Neural progenitor cell (in vitro differentiated cells): ENCODE results near the gene LRRC47. TPM values are rescaled to one million over a fixed set of nuclear protein-coding genes. Genes with fewer than 3 reads are reported as not detected.

Experiments used
- DNase-seq: peaks from one replicate; pipeline ENCODE4 v3.0.0-alpha.2; 2016; ENCODE audit warnings: low spot score
- H2AFZ ChIP-seq: fragments of 200-600 bp; sonication (generic); replicated peaks from 2 replicates; pipeline ENCODE4 v1.6.1; 2016; ENCODE audit warnings: antibody characterized with exemption
- H3F3A ChIP-seq: fragments of 200-600 bp; sonication (generic); 2 replicates; pipeline ENCODE4 v1.6.1; 2016; ENCODE audit warnings: antibody characterized with exemption, low read depth
- H3K27ac ChIP-seq: fragments of 200-600 bp; sonication (generic); 2 replicates; pipeline ENCODE4 v1.5.1; 2016; ENCODE audit warnings: mild to moderate bottlenecking
- H3K27me3 ChIP-seq: fragments of 200-600 bp; sonication (generic); 2 replicates; pipeline ENCODE4 v1.6.1; 2016; ENCODE audit warnings: mild to moderate bottlenecking, moderate library complexity
- H3K36me3 ChIP-seq: fragments of 200-600 bp; sonication (generic); 2 replicates; pipeline ENCODE4 v1.5.1; 2016
- H3K4me1 ChIP-seq: fragments of 200-600 bp; sonication (generic); 2 replicates; pipeline ENCODE4 v1.6.1; 2016; ENCODE audit warnings: mixed run types
- H3K4me2 ChIP-seq: fragments of 200-600 bp; sonication (generic); 2 replicates; pipeline ENCODE4 v1.6.1; 2016
- H3K4me3 ChIP-seq: fragments of 200-600 bp; sonication (generic); 2 replicates; pipeline ENCODE4 v1.5.1; 2016
- H3K79me2 ChIP-seq: fragments of 200-600 bp; sonication (generic); 2 replicates; pipeline ENCODE4 v1.6.1; 2016; ENCODE audit warnings: low read depth
- H3K9ac ChIP-seq: fragments of 200-600 bp; sonication (generic); 2 replicates; pipeline ENCODE4 v1.6.1; 2016
- H3K9me3 ChIP-seq: fragments of 200-600 bp; sonication (generic); 2 replicates; pipeline ENCODE4 v1.5.1; 2016; ENCODE audit warnings: low read depth
- H4K20me1 ChIP-seq: fragments of 200-600 bp; sonication (generic); 2 replicates; pipeline ENCODE4 v1.6.1; 2016; ENCODE audit warnings: low read depth
- H3K27ac Mint-ChIP-seq: 3 replicates; pipeline ENCODE4 v1.8.0; 2021; ENCODE audit warnings: mixed read lengths
- H3K27me3 Mint-ChIP-seq: 2 replicates; pipeline ENCODE4 v1.8.0; 2022; ENCODE audit warnings: low read depth, mild to moderate bottlenecking, inconsistent platforms, moderate library complexity, mixed read lengths; ENCODE audit not compliant: insufficient read depth
- H3K36me3 Mint-ChIP-seq: 3 replicates; pipeline ENCODE4 v1.8.0; 2021; ENCODE audit warnings: mixed read lengths
- H3K4me1 Mint-ChIP-seq: 3 replicates; pipeline ENCODE4 v1.8.0; 2021; ENCODE audit warnings: mixed read lengths
- H3K4me3 Mint-ChIP-seq: 3 replicates; pipeline ENCODE4 v1.8.0; 2021; ENCODE audit warnings: mild to moderate bottlenecking, moderate library complexity, mixed read lengths
- H3K9me3 Mint-ChIP-seq: 3 replicates; pipeline ENCODE4 v1.8.0; 2020; ENCODE audit warnings: mixed read lengths
- CTCF ChIP-seq: fragments of 200-600 bp; sonication (generic); IDR thresholded peaks from 2 replicates; pipeline ENCODE4 v1.5.1; 2017; ENCODE audit warnings: antibody characterized with exemption, mild to moderate bottlenecking
- EZH2 ChIP-seq: fragments of 200-600 bp; sonication (generic); IDR thresholded peaks from 2 replicates; pipeline ENCODE4 v1.6.1; 2017; ENCODE audit warnings: antibody characterized with exemption, mild to moderate bottlenecking, moderate library complexity
- EZH2phosphoT487 ChIP-seq: fragments of 200-600 bp; sonication (generic); IDR thresholded peaks from 2 replicates; pipeline ENCODE4 v1.6.1; 2017; ENCODE audit warnings: antibody characterized with exemption
- total RNA-seq: library from RNA; depleted of rRNA; stranded (reverse); fragments of >200 nt; gene quantifications from 2 replicates; pipeline ENCODE4 v1.2.3, GENCODE V29; 2015; ENCODE audit warnings: low replicate concordance

The LRRC47 gene
- 32.5 and 51.0 TPM in 2 replicates for total RNA-seq

- H3K27me3 Mint-ChIP-seq = peaks cover 4% of the 10 kb centered on the region
- Histone ChIP-seq H3K9me3 (no peaks in the 10 kb centered on the region), H3K79me2 (peaks cover 45% of the 10 kb centered on the region), H3K9ac (peak within 1 kb of the TSS; percentile 85), H3K4me2 (peak within 1 kb of the TSS; percentile 100), H3K4me3 (peak within 1 kb of the TSS; percentile 99), H4K20me1 (peaks cover 32% of the 10 kb centered on the region), H2AFZ (peak within 1 kb of the TSS; percentile 91), H3K36me3 (no peaks in the 10 kb centered on the region), H3K4me1 (peaks cover 12% of the 10 kb centered on the region), H3F3A (peaks cover 16% of the 10 kb centered on the region), H3K27ac (no peak within 1 kb of the TSS), H3K27me3 (no peaks in the 10 kb centered on the region)
- peak within 1 kb of the TSS; percentile 96 for H3K4me3 Mint-ChIP-seq
- H3K36me3 Mint-ChIP-seq = peaks cover 2% of the 10 kb centered on the region
- TF ChIP-seq EZH2phosphoT487 (no peak), CTCF (no peak), EZH2 (no peak)
- peak; percentile 94 for DNase-seq
- H3K4me1 Mint-ChIP-seq = peaks cover 27% of the 10 kb centered on the region
- peak within 1 kb of the TSS; percentile 95 for H3K27ac Mint-ChIP-seq
- H3K9me3 Mint-ChIP-seq = peaks cover 13% of the 10 kb centered on the region
These were observed at the start of gene LRRC47 for GRCh38 chr1:3796215-3797061. Gene LRRC47, minus strand, starts transcription at chr1:3796498. Its CDS starts 22 bp downstream, at chr1:3796476.

GRCh38 chr1:3842912-3843311 lies 46.6 kb upstream of the LRRC47 start:
- no peak for TF ChIP-seq EZH2
- no peak for TF ChIP-seq CTCF
- TF ChIP-seq EZH2phosphoT487 = no peak
- Mint-ChIP-seq H3K9me3 (no peaks in the 10 kb centered on the region), H3K27me3 (no peaks in the 10 kb centered on the region), H3K4me3 (no peak overlapping the region), H3K36me3 (peaks cover 19% of the 10 kb centered on the region), H3K27ac (no peak overlapping the region), H3K4me1 (no peaks in the 10 kb centered on the region)
- H3K4me2 ChIP-seq = no peak overlapping the region
- H3K79me2 ChIP-seq = no peaks in the 10 kb centered on the region
- no peaks in the 10 kb centered on the region for H4K20me1 ChIP-seq
- H3K27me3 ChIP-seq = no peaks in the 10 kb centered on the region
- no peak overlapping the region for H3K9ac ChIP-seq
- H2AFZ ChIP-seq = no peak overlapping the region
- H3F3A ChIP-seq = no peaks in the 10 kb centered on the region
- no peak overlapping the region for H3K4me3 ChIP-seq
- H3K27ac ChIP-seq = no peak overlapping the region
- H3K9me3 ChIP-seq = no peaks in the 10 kb centered on the region
- no peaks in the 10 kb centered on the region for H3K36me3 ChIP-seq
- H3K4me1 ChIP-seq = no peaks in the 10 kb centered on the region
- DNase-seq = no peak

- H3K9me3 Mint-ChIP-seq = no peaks in the 10 kb centered on the region
- TF ChIP-seq EZH2phosphoT487 = no peak
- no peak for TF ChIP-seq EZH2
- no peak for TF ChIP-seq CTCF
- no peak overlapping the region for H3K27ac ChIP-seq
These were observed 45.2 kb upstream of the LRRC47 start for GRCh38 chr1:3841491-3841890.

More at GRCh38 chr1:3841491-3841890, 45.2 kb upstream of the LRRC47 start:
- peaks cover 2% of the 10 kb centered on the region for H3K27me3 Mint-ChIP-seq
- Histone ChIP-seq H3K27me3 (no peaks in the 10 kb centered on the region), H3K4me1 (no peaks in the 10 kb centered on the region), H3K4me3 (no peak overlapping the region), H3K4me2 (no peak overlapping the region), H3K9ac (no peak overlapping the region), H3K79me2 (no peaks in the 10 kb centered on the region), H2AFZ (no peak overlapping the region), H3F3A (no peaks in the 10 kb centered on the region), H4K20me1 (no peaks in the 10 kb centered on the region), H3K9me3 (no peaks in the 10 kb centered on the region), H3K36me3 (no peaks in the 10 kb centered on the region)
- no peaks in the 10 kb centered on the region for H3K4me1 Mint-ChIP-seq
- peaks cover 25% of the 10 kb centered on the region for H3K36me3 Mint-ChIP-seq
- no peak overlapping the region for H3K4me3 Mint-ChIP-seq
- H3K27ac Mint-ChIP-seq = peak overlapping the region; percentile 42
- DNase-seq = no peak
